H1 (cell line): ENCODE measurements around the gene FGF3. TPM values are rescaled to one million over a fixed set of nuclear protein-coding genes. Genes with fewer than 3 reads are reported as not detected.

Experiments
- CTCF ChIA-PET: fragments of 300-600 bp; sonication (Branson Sonifier 250); formaldehyde crosslinking; loops from one replicate; lab custom pipeline; 2021; ENCODE audit not compliant: partially characterized antibody; lab: Charles Lee
- POLR2A ChIA-PET: fragments of 300-600 bp; sonication (Branson Sonifier 250); formaldehyde crosslinking; loops from one replicate; lab custom pipeline; 2021; ENCODE audit warnings: inconsistent platforms; ENCODE audit not compliant: partially characterized antibody; lab: Charles Lee
- DNase-seq, 2 experiments: peaks; one replicate each; pipeline versions ENCODE4 v3.0.0 to v3.0.0-alpha.2; 2010 to 2022; ENCODE audit warnings: low spot score in 2 of 2, low read depth in 1 of 2, mixed read lengths in 1 of 2
- FAIRE-seq: peaks from 2 replicates; lab custom pipeline; 2011; peaks lifted over from hg19 to GRCh38; lab: Jason Lieb, UNC
- H2AFZ ChIP-seq: 2 replicates; pipeline ENCODE4 v1.8.1; 2012; ENCODE audit warnings: low read length, inconsistent platforms
- H2AK5ac ChIP-seq: 2 replicates; pipeline ENCODE4 v1.6.1; 2013; ENCODE audit warnings: low read depth, low read length
- H2BK120ac ChIP-seq: replicated peaks from 2 replicates; pipeline ENCODE3; 2013; ENCODE audit warnings: low read depth, low read length, inconsistent platforms
- H2BK12ac ChIP-seq: 2 replicates; pipeline ENCODE4 v1.6.1; 2013; ENCODE audit warnings: low read depth, low read length
- H2BK15ac ChIP-seq: 2 replicates; pipeline ENCODE4 v1.6.1; 2013; ENCODE audit warnings: low read length
- H2BK20ac ChIP-seq: 2 replicates; pipeline ENCODE4 v1.6.1; 2013; ENCODE audit warnings: low read length
- H2BK5ac ChIP-seq: 2 replicates; pipeline ENCODE4 v1.6.1; 2013; ENCODE audit warnings: low read depth, low read length
- H3K14ac ChIP-seq: 2 replicates; pipeline ENCODE4 v1.6.1; 2013; ENCODE audit warnings: inconsistent platforms; ENCODE audit not compliant: insufficient read length
- H3K18ac ChIP-seq: 2 replicates; pipeline ENCODE4 v1.6.1; 2013; ENCODE audit warnings: low read length; ENCODE audit errors: extremely low read depth
- H3K23ac ChIP-seq: 2 replicates; pipeline ENCODE4 v1.6.1; 2013; ENCODE audit warnings: inconsistent platforms; ENCODE audit not compliant: insufficient read length
- H3K23me2 ChIP-seq: 2 replicates; pipeline ENCODE4 v1.6.1; 2013; ENCODE audit warnings: low read depth, low read length
- H3K27ac ChIP-seq: 2 replicates; pipeline ENCODE4 v1.6.1; 2011; ENCODE audit warnings: low read depth, low read length, inconsistent platforms
- H3K27me3 ChIP-seq, 4 experiments: replicated peaks in 1 of 4; 1 replicate in 1 of 4; 2 replicates in 3 of 4; pipeline versions ENCODE4 v1.6.1 to v1.8.1; 2011 to 2013; ENCODE audit warnings: low read length in 3 of 4, mild to moderate bottlenecking in 3 of 4, inconsistent platforms in 2 of 4, mixed read lengths in 2 of 4, moderate library complexity in 1 of 4; ENCODE audit not compliant: control insufficient read depth in 3 of 4, insufficient read depth in 3 of 4; ENCODE audit errors: extremely low read depth in 1 of 4
- H3K36me3 ChIP-seq, 4 experiments: 2 replicates each; pipeline versions ENCODE4 v1.6.1 to v1.8.1; 2011 to 2013; ENCODE audit warnings: mild to moderate bottlenecking in 4 of 4, low read length in 3 of 4, moderate library complexity in 2 of 4, control low read depth in 1 of 4, inconsistent platforms in 1 of 4; ENCODE audit not compliant: insufficient read depth in 4 of 4, control insufficient read depth in 2 of 4
- H3K4ac ChIP-seq: replicated peaks from 2 replicates; pipeline ENCODE3; 2013; ENCODE audit warnings: low read length, low read depth, mixed read lengths, inconsistent platforms; ENCODE audit not compliant: insufficient read length
- H3K4me1 ChIP-seq, 4 experiments: replicated peaks in 1 of 4; 1 replicate in 1 of 4; 2 replicates in 3 of 4; pipeline versions ENCODE4 v1.6.1 to v1.8.1; 2011 to 2013; ENCODE audit warnings: low read length in 3 of 4, inconsistent platforms in 2 of 4, mixed read lengths in 1 of 4; ENCODE audit not compliant: insufficient read depth in 4 of 4, control insufficient read depth in 3 of 4
- H3K4me2 ChIP-seq, 2 experiments: 2 replicates each; pipeline versions ENCODE4 v1.6.1 to v1.8.1; 2011 to 2013; ENCODE audit warnings: low read depth in 2 of 2, low read length in 2 of 2, control low read depth in 1 of 2, inconsistent platforms in 1 of 2, mild to moderate bottlenecking in 1 of 2; ENCODE audit not compliant: insufficient read depth in 1 of 2
- H3K4me3 ChIP-seq, 4 experiments: fragments of 200-600, 300-600 bp in 1 of 4; sonication (generic), shearing (Covaris generic), sonication (Bioruptor Twin) in 1 of 4; 2 replicates each; pipeline versions ENCODE4 v1.5.1 to v1.8.1; 2011 to 2016; ENCODE audit warnings: low read length in 4 of 4, low read depth in 3 of 4, control low read depth in 2 of 4, inconsistent platforms in 2 of 4, mild to moderate bottlenecking in 2 of 4, mixed read lengths in 1 of 4, moderate library complexity in 1 of 4; ENCODE audit not compliant: insufficient read depth in 2 of 4; ENCODE audit errors: extremely low read depth in 1 of 4
- H3K56ac ChIP-seq: replicated peaks from 2 replicates; pipeline ENCODE3; 2013; ENCODE audit warnings: low read depth, mild to moderate bottlenecking, mixed read lengths, low read length, inconsistent platforms; ENCODE audit not compliant: insufficient read length
- H3K79me1 ChIP-seq: 2 replicates; pipeline ENCODE4 v1.6.1; 2013; ENCODE audit warnings: low read depth, low read length, control low read depth
- H3K79me2 ChIP-seq, 2 experiments: 2 replicates each; pipeline versions ENCODE4 v1.6.1 to v1.8.1; 2012 to 2013; ENCODE audit warnings: low read length in 2 of 2, mild to moderate bottlenecking in 2 of 2, inconsistent platforms in 1 of 2; ENCODE audit not compliant: insufficient read depth in 2 of 2, control insufficient read depth in 1 of 2
- H3K9ac ChIP-seq, 4 experiments: replicated peaks in 1 of 4; 1 replicate in 1 of 4; 2 replicates in 3 of 4; pipeline versions ENCODE4 v1.6.1 to v1.8.1; 2011 to 2013; ENCODE audit warnings: low read depth in 3 of 4, low read length in 3 of 4, control low read depth in 2 of 4, mild to moderate bottlenecking in 2 of 4, moderate library complexity in 2 of 4, inconsistent platforms in 1 of 4; ENCODE audit errors: extremely low read depth in 1 of 4
- H3K9me3 ChIP-seq, 2 experiments: 2 replicates each; pipeline versions ENCODE4 v1.6.1 to v1.8.1; 2012 to 2013; ENCODE audit warnings: mild to moderate bottlenecking in 2 of 2, moderate library complexity in 2 of 2, control low read depth in 1 of 2, inconsistent platforms in 1 of 2, low read depth in 1 of 2, low read length in 1 of 2, mixed read lengths in 1 of 2; ENCODE audit not compliant: insufficient read depth in 2 of 2
- H4K20me1 ChIP-seq, 2 experiments: replicated peaks in 1 of 2; 2 replicates each; pipeline versions ENCODE3 to v1.8.1; 2011 to 2013; ENCODE audit warnings: inconsistent platforms in 2 of 2, low read length in 2 of 2, mild to moderate bottlenecking in 1 of 2; ENCODE audit not compliant: insufficient read depth in 2 of 2, control insufficient read depth in 1 of 2
- H4K5ac ChIP-seq: 2 replicates; pipeline ENCODE4 v1.6.1; 2013; ENCODE audit warnings: low read length, low read depth, mixed read lengths, inconsistent platforms; ENCODE audit not compliant: insufficient read length
- H4K8ac ChIP-seq: 2 replicates; pipeline ENCODE4 v1.8.0; 2013; ENCODE audit warnings: mild to moderate bottlenecking, moderate library complexity, low read length, inconsistent platforms; ENCODE audit not compliant: insufficient read depth; ENCODE audit errors: extremely low read depth
- H4K91ac ChIP-seq: replicated peaks from 2 replicates; pipeline ENCODE3; 2013; ENCODE audit warnings: low read length, mixed read lengths, inconsistent platforms; ENCODE audit not compliant: insufficient read length
- CTCF ChIP-seq, 3 experiments: IDR thresholded peaks; 1 replicate in 2 of 3; 2 replicates in 1 of 3; pipeline versions ENCODE4 v1.5.1 to v1.6.1; 2011; ENCODE audit warnings: low read length in 3 of 3, mild to moderate bottlenecking in 3 of 3, inconsistent platforms in 2 of 3, low read depth in 1 of 3, moderate library complexity in 1 of 3; ENCODE audit not compliant: insufficient read depth in 1 of 3; ENCODE audit errors: control extremely low read depth in 1 of 3
- E2F6 ChIP-seq: IDR thresholded peaks from 2 replicates; pipeline ENCODE4 v1.6.1; 2012; ENCODE audit warnings: inconsistent platforms
- RAD21 ChIP-seq, 2 experiments: IDR thresholded peaks in 1 of 2; conservative IDR thresholded peaks in 1 of 2; 2 replicates each; pipeline ENCODE4 v1.6.1; 2011; ENCODE audit warnings: low read depth in 2 of 2, low read length in 2 of 2, improper control_type of control experiment in 1 of 2, inconsistent platforms in 1 of 2, mild to moderate bottlenecking in 1 of 2, moderate library complexity in 1 of 2
- WGBS, 2 experiments: shearing (Covaris generic) in 1 of 2; methylation state at CpG; one replicate each; pipeline versions ENCODE4 v1.1.6 to v1.1.7; 2013 to 2015; ENCODE audit warnings: low lambda C conversion rate in 2 of 2, mixed read lengths in 2 of 2, inconsistent platforms in 1 of 2, low coverage in 1 of 2, missing lambda C conversion rate in 1 of 2; ENCODE audit not compliant: insufficient replicate concordance in 2 of 2, insufficient coverage in 1 of 2, insufficient read length in 1 of 2; ENCODE audit errors: extremely low coverage in 1 of 2, missing lambda C conversion rate in 1 of 2; 5-methylcytosine and 5-hydroxymethylcytosine counted together
- polyA plus RNA-seq, 7 experiments: library from polyadenylated mRNA; depleted of rRNA in 3 of 7; stranded (reverse) in 5 of 7; unstranded in 2 of 7; fragments of >200 nt in 5 of 7; fragments of 200-250 nt in 2 of 7; gene quantifications; 1 replicate in 5 of 7; 2 replicates in 1 of 7; 4 replicates in 1 of 7; pipeline versions ENCODE4 v1.2.1 to v1.2.3, GENCODE V29; 2011 to 2013; ENCODE audit warnings: missing spikeins in 2 of 7, mixed read lengths in 2 of 7
- total RNA-seq: library from RNA; stranded (reverse); fragmentation: NEBNext Ultra II Directional; extraction: Animal tissue kit (Norgen Biotek cat#: 25700); gene quantifications from 2 replicates; pipeline ENCODE4 v1.2.1, GENCODE V29; 2021

The FGF3 gene
- total and polyA plus RNA-seq, 2 of the 8 experiments (the other 6 are each of a cell fraction or from before 2014, with no cell fraction given) = not detected

- Histone ChIP-seq H2BK12ac (no peak overlapping the region), H3K14ac (no peak overlapping the region), H2BK5ac (no peak overlapping the region), H2BK15ac (no peak overlapping the region), H3K18ac (no peak overlapping the region), H3K27ac (no peak overlapping the region), H3K4me3 (no peak overlapping the region), H3K23ac (no peak overlapping the region), H3K4me2 (no peak overlapping the region), H3K4me1 (peaks cover 0 to 5% (median 0%) of the 10 kb centered on the region in 4 experiments; a peak in 3 of 7 replicates), H3K9ac (no peak overlapping the region), H4K5ac (no peak overlapping the region), H4K91ac (peak overlapping the region; percentile 51), H3K36me3 (no peaks in the 10 kb centered on the region), H3K79me1 (no peaks in the 10 kb centered on the region), H4K8ac (no peak overlapping the region; the same call in 1 of the 2 replicates), H3K27me3 (no peaks in the 10 kb centered on the region; a peak in 1 of 7 replicates), H3K23me2 (no peaks in the 10 kb centered on the region), H2BK120ac (no peak overlapping the region), H3K79me2 (no peaks in the 10 kb centered on the region), H2AK5ac (no peak overlapping the region), H3K56ac (no peak overlapping the region), H2AFZ (no peak overlapping the region), H3K9me3 (peaks cover 4 to 5% of the 10 kb centered on the region in 2 experiments; a peak in 3 of 4 replicates), H2BK20ac (no peak overlapping the region), H4K20me1 (no peaks in the 10 kb centered on the region), H3K4ac (no peak overlapping the region)
- DNase-seq (no peak), FAIRE-seq (no peak)
- WGBS, 2 experiments = 79% methylated on average over 13 of the region's 14 CpGs; no CpG with 5 or more reads in 1 of the 2 experiments
- TF ChIP-seq RAD21 (IDR thresholded peaks at IDR 0.05 in 1 of 2, conservative IDR thresholded peaks at IDR 0.05 in 1 of 2; ENCODE audit: low read depth in 2 of 2, low read length in 2 of 2) = peak; percentile 57 to 73
- TF ChIP-seq CTCF (IDR thresholded peaks at IDR 0.05; ENCODE audit: control extremely low read depth in 1 of 3, insufficient read depth in 1 of 3, low read depth in 1 of 3, low read length in 3 of 3) = peak; percentile 47 to 57 (median 55)
- TF ChIP-seq E2F6 = no peak
- ChIA-PET CTCF (interaction anchor here (0.6 to 9.5 kb wide), 20 partner anchors 9 to 127 kb away, joined by 3 to 197 read pairs (median 3); partner anchors contain the start of genes FGF4 and LTO1), POLR2A (interaction anchor here (1.3 kb wide), 1 partner anchor 93 kb away, joined by 6 read pairs; the partner anchor contains the start of gene FGF19)
These were observed 22.1 kb downstream of the FGF3 start for GRCh38 chr11:69797156-69797555.
